VCaP (cell line): ENCODE results near the gene CLDN9.

Experiments
- H3K27ac ChIP-seq: fragments of 450-650 bp; 2 replicates; pipeline ENCODE4 v1.5.1; 2017
- CTCF ChIP-seq: fragments of 450-650 bp; conservative IDR thresholded peaks from 2 replicates; pipeline ENCODE4 v1.5.1; 2017; ENCODE audit warnings: mild to moderate bottlenecking, moderate library complexity

Gene CLDN9

GRCh38 chr16:3026609-3027488 is 14.1 kb downstream of the CLDN9 start:
- no peak overlapping the region for H3K27ac ChIP-seq
- TF ChIP-seq CTCF = no peak

- no peak for TF ChIP-seq CTCF
- H3K27ac ChIP-seq = no peak overlapping the region; the same call in 1 of the 2 replicates
Measured at GRCh38 chr16:3027489-3027795, 14.7 kb downstream of the CLDN9 start.

DNA sequence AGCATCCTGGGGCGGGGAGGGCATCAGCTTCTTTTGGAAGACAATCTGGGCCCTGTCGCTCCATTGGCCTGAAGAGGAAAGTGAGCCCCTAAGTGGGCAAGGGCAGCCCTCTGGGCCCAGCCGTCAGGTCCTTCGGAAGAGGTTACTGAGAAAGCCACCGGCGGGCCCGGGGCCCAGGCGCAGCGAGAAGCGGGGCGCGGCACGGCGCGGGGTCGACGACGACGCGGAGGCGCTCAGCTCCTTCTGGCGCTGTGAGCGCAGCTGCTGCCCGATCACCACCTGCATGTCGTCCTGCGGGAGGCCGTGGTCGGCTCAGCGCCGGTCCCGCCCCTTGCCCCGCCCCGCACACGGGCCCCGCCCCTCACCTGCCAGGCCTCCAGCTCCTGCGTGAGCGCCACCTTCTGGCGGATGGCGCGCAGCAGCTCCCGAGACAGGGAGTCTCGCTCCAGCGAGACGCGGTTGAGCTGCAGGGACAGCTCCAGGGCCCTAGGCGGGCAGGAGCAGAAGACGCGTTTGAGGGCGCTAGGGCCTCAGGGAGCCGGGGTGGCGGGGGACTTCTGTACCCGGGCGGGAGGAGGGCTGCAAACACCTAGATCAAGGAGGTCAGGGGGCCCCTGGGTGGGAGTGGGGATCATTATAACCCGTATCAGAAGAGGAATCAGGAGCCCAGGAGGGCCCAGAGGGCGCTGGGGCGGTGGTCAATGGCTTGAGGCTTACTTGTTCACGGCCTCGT is 15.4 kb downstream of the CLDN9 start:
- H3K27ac ChIP-seq = peak overlapping the region; percentile 46
- TF ChIP-seq CTCF = peak; percentile 90

DNA sequence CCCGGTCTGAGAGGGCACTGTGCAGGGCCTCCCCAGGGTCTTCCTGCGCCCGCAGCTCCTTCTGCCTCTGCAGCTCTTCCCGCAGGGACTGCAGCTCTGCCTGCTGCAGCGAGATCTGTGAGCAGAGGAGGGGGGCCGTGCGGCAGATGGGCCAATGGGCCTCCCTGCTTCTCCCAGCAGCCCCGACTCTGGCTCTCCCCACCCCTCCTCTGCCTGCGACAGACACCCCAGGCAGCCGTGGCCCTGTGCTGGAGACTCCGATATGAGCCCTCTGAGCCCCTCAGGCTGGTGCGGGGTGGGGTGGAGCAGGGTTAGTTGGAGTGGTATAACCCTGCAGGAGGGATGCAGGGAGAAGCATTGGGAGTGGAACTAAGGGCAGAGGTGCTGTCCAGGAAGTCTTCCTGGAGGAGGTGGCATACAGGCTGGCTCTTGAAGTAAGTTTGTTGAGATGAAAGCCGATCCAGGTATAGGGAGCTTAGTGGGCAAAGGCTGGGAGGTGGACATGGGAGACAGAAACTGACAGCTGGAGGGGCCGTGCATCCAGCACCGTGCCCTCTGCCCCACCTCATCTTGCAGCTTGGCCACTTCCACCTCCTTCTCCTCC is 16.1 kb downstream of the CLDN9 start:
- TF ChIP-seq CTCF = no peak
- H3K27ac ChIP-seq = no peak overlapping the region

- TF ChIP-seq CTCF = no peak
Measured at GRCh38 chr16:3029491-3030221, 16.9 kb downstream of the CLDN9 start.

GRCh38 chr16:3030222-3031212 is 17.8 kb downstream of the CLDN9 start:
- no peak overlapping the region for H3K27ac ChIP-seq
- no peak for TF ChIP-seq CTCF

More at GRCh38 chr16:3029491-3030221, 16.9 kb downstream of the CLDN9 start:
- H3K27ac ChIP-seq = no peak overlapping the region
